NCI-H1105 (cell line): ENCODE measurements around the gene COPS8.

Experiments
- DNase-seq: peaks from one replicate; lab custom pipeline; 2025; lab: John Stamatoyannopoulos, UW

Gene COPS8

GRCh38 chr2:237085248-237086221 lies at the start of gene COPS8:
Gene COPS8 (plus strand): TSS chr2:237085889. CDS start chr2:237085965, 76 bp downstream.
- DNase-seq = peak; percentile 90

- DNase-seq = no peak
Observed at GRCh38 chr2:237039301-237040031, 46.2 kb upstream of the COPS8 start.

GRCh38 chr2:237041231-237041630 lies 44.5 kb upstream of the COPS8 start:
- no peak for DNase-seq

- DNase-seq = no peak
Observed at GRCh38 chr2:237042101-237042500, 43.6 kb upstream of the COPS8 start.

- no peak for DNase-seq
Observed at GRCh38 chr2:237043866-237044265, 41.8 kb upstream of the COPS8 start.

GRCh38 chr2:237044281-237044680 lies 41.4 kb upstream of the COPS8 start:
- no peak for DNase-seq

GRCh38 chr2:237045449-237045848 lies 40.2 kb upstream of the COPS8 start:
- no peak for DNase-seq

GRCh38 chr2:237048595-237048994 lies 37.1 kb upstream of the COPS8 start:
- DNase-seq = no peak

GRCh38 chr2:237051861-237052260 lies 33.8 kb upstream of the COPS8 start:
- DNase-seq = no peak

GRCh38 chr2:237053066-237053465 lies 32.6 kb upstream of the COPS8 start:
- DNase-seq = no peak

GRCh38 chr2:237055386-237056100 lies 30.1 kb upstream of the COPS8 start:
- DNase-seq = no peak

GRCh38 chr2:237056287-237056875 lies 29.3 kb upstream of the COPS8 start:
- DNase-seq = no peak

GRCh38 chr2:237057107-237057506 lies 28.6 kb upstream of the COPS8 start:
- DNase-seq = no peak

- DNase-seq = no peak
Observed at GRCh38 chr2:237057893-237058300, 27.8 kb upstream of the COPS8 start.

GRCh38 chr2:237058423-237058822 lies 27.3 kb upstream of the COPS8 start:
- no peak for DNase-seq

GRCh38 chr2:237059155-237059875 lies 26.4 kb upstream of the COPS8 start:
- no peak for DNase-seq

GRCh38 chr2:237060534-237061312 lies 25.0 kb upstream of the COPS8 start:
- peak; percentile 36 for DNase-seq

GRCh38 chr2:237061356-237061755 lies 24.3 kb upstream of the COPS8 start:
- no peak for DNase-seq

- DNase-seq = no peak
Observed at GRCh38 chr2:237062585-237062984, 23.1 kb upstream of the COPS8 start.
